ENCODE results near the gene PCSK6.

DNA sequence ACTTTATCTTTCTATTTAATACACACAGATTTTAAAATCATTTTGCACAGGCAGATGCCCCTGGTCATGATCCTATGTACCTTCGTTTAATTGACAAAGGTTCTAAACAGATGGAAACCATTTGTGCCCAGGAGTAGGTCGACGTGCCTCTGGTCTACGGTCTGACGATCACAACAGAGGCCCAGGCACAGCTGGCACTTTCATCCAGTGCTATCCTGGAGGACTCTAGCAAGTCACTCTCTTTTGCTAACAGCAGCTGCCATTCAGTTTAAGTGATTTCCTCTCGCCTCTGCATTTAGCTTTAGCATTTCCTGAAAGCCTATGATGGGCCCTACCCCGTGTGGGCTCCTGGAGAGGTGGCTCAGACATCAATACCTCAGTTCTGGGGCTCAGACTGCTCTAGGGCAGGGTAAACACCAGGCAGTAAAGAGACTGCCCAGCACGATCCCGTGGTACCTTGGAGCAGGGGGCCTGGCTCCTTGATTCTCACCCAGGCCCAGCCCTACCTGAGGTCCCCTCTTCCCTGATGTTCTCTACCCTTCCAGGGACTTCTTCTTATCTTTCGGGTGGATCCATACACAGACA, 111.2 kb downstream of the PCSK6 start:
- TF ChIP-seq, protein P1, sequence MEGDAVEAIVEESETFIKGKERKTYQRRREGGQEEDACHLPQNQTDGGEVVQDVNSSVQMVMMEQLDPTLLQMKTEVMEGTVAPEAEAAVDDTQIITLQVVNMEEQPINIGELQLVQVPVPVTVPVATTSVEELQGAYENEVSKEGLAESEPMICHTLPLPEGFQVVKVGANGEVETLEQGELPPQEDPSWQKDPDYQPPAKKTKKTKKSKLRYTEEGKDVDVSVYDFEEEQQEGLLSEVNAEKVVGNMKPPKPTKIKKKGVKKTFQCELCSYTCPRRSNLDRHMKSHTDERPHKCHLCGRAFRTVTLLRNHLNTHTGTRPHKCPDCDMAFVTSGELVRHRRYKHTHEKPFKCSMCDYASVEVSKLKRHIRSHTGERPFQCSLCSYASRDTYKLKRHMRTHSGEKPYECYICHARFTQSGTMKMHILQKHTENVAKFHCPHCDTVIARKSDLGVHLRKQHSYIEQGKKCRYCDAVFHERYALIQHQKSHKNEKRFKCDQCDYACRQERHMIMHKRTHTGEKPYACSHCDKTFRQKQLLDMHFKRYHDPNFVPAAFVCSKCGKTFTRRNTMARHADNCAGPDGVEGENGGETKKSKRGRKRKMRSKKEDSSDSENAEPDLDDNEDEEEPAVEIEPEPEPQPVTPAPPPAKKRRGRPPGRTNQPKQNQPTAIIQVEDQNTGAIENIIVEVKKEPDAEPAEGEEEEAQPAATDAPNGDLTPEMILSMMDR (IDR thresholded peaks at IDR 0.05) = no peak
- no peak for TF ChIP-seq POLR2A (IDR thresholded peaks at IDR 0.05)
